ENCODE results near the gene HRC. TPM values are rescaled to one million over a fixed set of nuclear protein-coding genes. Genes with fewer than 3 reads are reported as not detected.
"Not testable (repeated sequence)": the region's sequence is repeated elsewhere in the genome, so short reads cannot be mapped to it uniquely, and the experiment has no call there.

HRC gene
- polyA plus RNA-seq, 1 donor, result 187 TPM

DNA sequence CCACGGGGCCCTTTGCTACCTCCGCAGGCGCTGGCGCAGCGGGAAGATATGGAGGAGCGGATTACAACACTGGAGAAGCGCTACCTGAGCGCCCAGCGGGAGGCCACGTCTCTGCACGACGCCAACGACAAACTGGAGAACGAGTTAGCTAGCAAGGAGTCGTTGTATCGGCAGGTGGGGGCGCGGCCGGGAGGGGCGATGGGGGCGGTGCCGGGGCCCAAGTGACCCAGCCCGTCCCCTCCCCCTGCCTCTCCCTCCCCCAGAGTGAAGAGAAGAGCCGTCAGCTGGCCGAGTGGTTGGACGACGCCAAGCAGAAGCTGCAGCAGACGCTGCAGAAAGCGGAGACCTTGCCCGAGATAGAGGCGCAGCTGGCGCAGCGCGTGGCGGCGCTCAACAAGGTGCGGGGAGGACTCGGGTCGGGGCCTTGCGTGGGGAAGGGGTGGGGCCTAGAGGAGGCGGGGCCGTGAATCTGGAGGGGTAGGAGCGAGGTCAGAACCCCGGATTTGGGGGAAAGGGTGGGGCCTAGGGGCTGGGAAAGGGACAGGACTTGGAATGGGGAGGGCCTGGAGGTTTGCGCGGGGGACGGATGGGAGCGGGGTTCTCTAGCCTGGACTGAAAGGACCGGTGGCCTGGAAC is 22.1 kb downstream of the HRC start:
- peak; percentile 58 for DNase-seq

DNA sequence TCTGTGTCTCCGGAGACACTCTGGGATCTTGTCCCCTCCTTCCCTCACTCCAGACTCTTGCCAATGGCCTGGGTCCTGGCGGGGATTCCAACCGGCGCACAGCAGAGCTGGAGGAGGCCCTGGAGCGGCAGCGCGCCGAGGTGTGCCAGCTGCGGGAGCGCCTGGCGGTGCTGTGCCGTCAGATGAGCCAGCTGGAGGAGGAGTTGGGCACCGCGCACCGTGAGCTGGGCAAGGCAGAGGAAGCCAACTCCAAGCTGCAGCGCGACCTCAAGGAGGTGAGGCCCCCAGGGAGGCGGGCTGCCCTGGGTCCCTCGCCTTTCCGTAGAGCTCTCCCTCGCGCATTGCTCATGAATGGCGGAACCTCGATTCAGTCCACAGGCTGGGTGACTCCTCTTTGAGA is 24.9 kb downstream of the HRC start:
- DNase-seq, result no peak

DNA sequence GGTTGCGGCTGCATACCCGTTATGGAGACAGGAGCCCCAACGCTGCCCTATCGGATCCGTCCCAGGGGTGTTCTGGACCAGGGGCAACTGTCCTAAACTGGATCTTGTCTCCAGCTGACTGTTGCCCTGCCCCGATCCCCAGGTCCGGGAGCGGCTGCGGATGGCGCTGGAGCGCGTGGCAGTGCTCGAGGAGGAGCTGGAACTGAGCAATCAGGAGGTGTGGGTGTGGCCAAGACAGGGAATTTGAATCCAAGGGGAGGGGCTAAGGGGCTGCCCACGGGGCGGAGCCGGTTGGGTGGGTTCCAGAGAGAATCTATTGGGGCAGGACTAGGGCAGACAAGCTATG is 26.0 kb downstream of the HRC start:
- no peak for DNase-seq

DNA sequence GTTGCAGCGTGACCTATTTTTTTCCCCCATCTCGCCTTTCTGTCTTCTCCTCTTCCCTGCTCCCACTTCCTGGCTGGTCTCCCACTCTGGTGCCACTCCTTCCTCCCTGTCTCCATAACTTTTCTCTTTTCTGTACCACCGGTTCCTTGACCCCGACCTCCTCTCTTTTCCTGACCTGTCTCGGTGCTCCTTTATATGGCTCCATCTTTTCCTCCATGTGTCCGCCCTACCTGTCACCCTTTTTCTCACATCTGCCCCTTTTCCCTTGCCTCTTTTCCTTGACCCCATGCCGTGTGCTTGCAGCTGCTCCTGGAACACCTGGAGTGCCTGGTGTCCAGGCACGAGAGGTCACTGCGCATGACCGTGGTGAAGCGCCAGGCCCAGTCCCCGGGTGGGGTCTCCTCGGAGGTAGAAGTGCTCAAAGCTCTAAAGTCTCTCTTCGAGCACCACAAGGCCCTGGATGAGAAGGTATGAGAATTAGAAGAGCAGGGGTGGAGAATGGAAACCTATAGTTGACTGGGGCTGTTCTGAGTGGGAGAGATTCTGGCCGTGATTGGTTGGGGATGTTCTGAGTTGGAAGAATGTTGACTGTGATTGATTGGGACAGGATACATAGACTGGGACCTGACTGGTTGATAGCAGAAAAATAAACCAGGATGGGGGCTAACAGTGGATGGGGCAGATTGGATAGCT is 26.5 kb downstream of the HRC start:
- no peak for DNase-seq

DNA sequence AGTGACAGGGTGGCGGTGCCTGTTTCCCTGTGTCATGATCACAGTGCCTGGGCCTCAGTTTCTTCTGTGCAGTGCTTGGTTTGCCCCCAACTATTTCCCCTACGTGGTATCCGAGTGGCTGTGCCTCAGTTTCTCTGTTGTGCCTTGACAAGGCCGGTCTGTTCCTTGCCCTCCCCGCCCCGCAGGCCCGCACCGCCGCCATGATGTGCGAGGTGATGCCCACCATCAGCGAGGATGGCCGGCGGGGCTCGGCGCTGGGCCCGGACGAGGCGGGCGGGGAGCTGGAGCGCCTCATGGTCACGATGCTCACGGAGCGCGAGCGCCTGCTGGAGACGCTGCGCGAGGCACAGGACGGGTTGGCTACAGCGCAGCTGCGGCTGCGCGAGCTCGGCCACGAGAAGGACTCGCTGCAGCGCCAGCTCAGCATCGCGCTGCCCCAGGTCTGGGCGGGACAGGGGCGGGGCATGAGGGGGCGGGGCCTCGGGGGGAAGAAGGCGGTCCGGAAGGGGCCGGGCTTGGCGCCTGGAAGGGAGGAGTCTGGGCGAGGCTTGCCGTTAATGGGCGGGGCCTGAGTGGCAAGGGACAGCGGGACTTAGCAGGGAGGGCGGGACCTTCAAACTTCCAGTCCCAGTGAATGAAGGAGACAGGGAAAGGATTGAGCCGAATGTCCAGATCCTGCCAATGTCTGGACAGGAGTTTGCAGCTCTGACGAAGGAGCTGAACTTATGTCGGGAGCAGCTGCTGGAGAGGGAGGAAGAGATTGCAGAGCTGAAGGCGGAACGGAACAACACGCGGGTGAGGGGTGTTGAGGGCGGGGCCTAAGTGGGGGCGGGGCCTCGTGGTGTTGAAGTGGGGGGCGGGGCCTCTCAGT is 27.3 kb downstream of the HRC start:
- DNase-seq, result peak; percentile 94

DNA sequence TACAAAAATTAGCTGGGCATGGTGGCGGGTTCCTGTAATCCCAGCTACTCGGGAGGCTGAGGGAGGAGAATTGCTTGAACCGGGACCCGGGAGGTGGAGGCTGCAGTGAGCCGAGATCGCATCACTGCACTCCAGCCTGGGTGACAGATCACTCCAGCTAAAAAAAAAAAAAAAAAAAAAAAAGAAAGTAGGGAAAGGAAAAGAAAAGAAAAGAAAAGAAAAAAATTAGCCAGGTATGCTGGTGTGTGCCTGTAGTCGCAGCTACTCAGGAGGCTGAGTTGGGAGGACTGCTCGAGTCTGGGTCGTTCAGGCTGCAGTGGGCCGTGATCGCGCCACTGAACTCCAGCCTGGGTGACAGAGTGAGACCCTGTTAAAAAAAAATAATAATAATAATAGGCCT is 28.0 kb downstream of the HRC start:
- not testable (repeated sequence) for DNase-seq

DNA sequence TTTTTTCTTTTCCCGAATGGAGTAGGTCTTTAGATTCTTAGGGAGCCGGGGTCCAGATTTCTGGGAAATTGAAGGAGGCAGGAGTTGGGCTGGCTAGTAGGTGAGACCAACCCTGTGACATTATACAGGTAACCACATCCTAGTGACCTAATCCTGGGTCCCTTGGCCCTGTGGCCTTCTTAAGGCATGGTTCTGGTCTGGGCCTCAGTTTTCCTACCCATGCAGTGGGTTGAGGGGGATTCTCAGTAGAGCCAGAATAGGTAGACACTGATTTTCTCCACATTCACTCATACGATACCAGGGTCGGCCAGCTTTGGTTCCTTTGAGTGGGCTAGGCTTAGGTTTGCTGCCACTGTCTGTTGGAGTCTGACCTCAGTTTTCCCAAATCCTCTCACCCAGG is 28.6 kb downstream of the HRC start:
- DNase-seq, result no peak

DNA sequence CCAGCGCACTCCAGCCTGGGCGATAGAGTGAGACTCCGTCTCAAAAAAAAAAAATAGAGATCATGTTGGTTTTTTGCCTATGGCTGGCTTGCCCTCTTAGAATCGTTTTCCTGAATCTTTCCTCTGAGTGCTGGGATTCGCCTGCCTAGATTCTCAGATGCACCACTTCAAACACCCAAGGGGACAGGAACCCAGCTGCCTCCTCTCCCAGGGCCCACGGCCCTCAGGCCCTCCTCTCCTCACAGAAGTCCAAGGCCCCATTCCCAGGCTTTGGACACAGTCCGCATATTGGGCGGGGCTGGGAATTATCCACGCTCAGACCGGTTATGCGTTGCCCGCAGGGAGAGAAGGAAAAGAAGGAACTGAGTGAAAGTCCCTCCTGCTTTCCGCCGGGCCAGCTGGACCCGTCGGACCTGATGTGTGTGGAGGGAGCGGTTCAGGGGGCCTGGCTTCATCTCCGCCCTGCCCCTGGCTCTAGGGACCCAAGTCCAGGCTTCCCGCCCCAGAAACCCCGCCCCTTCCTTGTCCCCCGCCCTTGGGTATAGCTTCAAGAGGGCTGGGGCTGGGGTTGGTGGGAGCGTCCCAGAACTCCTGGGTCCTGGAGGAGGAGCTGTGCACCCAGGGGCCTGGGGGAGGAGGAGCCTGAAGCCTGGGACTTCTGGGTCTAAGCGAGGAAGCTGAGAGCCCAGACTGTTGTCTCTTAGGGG is 30.0 kb downstream of the HRC start:
- no peak for DNase-seq

DNA sequence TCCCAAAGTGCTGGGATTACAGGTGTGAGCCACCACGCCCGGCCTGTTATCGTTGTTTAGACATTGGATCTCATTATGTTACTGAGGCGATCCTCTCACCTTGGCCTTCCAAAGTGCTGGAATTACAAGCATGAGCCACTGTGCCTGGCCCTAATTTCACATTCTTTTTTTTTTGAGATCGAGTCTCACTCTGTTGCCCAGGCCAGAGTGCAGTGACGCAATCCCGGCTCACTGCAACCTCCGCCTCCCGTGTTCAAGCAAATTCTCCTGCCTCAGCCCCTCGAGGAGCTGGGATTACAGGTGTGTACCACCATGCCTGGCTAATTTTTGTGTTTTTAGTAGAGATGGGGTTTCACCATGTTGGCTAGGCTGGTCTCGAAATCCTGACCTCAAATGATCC is 31.9 kb downstream of the HRC start:
- not testable (repeated sequence) for DNase-seq

DNA sequence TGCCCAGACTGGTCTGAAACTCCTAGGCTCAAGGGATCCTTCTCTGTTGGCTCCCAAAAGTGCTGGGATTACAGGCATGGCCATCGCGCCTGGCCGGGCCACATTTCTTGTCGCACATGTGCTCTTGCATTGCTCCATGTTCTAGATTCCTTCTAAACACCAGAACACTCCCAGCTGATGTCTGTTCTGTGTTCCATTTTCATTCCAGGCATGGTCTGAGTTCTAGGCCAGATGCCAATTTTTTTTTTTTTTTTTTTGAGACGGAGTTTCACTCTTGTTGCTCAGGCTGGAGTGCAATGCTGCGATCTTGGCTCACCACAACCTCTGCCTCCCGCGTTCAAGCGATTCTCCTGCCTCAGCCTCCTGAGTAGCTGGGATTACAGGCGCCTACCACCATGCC is 33.4 kb downstream of the HRC start:
- not testable (repeated sequence) for DNase-seq

DNA sequence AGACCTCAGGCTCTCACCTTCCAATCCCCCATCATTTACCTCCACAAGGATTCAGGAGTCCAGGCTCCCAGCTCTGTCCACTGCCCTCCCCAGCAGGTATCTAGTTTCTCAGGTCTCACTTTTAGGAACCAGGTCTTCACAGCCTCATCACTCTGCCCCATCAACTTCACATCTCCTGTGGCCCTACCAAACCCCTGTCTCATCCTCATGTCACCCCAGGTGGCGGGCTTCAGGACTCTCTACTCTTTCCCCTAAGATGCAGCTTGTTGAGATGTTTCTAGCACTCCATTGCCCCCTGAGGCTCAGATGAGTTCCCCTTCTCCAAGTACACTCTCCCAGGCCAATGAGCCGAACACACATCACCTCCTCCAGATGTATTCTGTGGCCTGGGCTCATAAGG is 34.3 kb downstream of the HRC start:
- no peak for DNase-seq

DNA sequence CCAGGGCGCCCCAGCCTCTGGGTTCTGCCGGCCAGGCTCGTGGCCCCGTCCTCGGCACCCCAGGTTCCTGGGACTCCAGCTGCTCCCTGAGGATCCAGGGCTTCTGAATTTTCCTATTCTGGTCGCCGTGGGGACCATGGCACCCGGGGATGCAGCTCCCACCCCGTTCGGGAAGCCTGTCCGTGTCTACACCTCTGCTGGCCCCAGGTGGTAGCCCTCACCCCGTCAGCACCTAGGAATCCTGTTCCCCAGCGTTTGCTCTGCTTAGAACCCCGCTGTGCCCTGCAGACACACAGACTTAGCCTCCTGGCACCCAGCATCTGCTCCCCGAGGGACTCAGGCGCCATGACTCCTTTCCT is 34.9 kb downstream of the HRC start:
- no peak for DNase-seq

DNA sequence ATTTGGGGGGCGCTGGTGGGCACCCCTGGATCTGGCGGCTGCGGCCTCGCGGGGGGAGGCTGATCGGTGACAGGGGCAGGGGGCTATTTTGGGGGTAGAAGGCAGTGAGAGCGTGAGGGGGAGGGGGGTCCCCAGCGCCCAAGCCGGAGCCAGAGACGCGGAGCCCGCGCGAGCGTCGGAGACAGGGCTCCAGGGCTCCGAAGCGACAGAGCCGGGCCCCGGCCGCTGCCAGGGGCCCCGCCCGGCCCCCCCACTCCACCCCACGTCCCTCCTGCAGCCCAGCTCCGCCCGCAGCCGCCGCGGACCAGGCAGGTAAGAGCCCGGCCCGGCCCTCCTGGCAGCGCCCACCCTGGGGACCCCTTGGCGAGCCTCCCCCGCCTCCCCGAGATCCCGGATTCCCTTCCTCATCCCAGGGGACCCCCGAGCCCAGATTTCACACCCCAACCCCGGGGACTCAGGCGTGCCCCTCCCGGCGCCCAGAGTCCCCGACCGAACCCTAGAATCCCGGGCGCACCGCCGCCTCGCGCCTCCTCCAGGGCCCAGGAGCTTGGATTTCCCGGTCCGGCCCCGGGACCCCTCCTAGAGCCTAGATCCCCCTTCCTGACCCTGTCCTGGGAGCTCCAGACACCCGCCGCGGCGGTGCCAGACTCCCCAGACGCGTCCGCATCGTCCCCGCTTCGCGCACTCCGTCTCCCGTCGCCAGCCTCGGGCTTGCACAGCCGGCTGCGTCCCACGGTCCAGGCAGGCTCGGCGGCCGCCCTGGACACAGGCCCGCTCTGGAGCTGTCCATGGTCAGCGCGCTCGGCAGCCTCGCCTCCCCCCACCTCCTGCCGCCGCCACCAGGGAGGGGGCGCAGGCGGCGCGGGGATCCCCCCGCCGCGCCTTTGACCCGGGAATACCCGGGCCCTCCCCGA is 35.5 kb downstream of the HRC start, which contains the start of gene PPFIA3:
Gene PPFIA3 (plus strand): TSS at position 134 of the 914 bp plus-strand sequence. CDS start 8,330 bp downstream, outside the sequence.
- DNase-seq, result peak; percentile 74

DNA sequence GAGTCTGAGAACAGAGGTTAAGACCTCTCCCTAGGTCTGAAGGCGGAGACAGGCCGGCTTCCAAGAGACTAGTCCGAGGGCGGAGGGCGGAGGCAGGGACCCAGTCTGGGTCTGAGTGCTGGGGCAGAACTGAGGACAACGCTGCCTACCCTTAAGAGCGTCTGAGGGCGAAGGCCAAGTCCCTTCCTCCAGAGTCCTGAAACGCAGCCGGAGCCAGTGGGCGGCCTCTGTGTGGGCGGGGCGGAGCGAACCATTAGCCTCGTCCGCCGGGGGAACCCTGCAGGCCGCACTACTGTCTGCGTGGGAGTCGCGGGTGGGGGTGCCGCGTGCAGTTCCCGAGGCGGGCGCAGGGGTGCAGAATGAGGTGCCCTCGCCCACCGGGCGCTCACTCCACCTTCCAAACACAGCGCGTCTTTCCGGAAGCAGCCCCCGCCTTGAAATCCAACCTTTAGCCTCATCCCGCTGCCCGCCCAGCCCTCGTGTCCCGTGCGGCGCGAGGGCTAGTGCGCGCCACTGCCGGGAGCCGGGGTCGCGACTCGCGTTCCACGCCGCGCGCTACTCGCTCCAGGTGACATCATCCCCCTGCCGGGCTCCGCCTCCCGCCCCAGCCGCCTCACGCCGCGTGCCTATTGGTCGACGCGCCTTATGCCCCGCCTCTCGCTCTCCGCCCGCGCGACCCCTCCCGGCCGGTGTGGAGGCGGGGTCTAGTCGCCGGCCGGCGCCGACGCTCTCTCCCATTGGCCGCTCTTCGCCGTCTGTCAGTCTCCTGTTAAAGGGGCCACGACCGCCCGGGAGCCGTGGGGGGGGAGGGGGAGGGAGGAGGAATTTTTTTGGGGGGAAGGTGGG is 36.4 kb downstream of the HRC start, which contains the start of gene C19orf73:
Gene C19orf73 (minus strand): TSS at position 579 of the 846 bp plus-strand sequence. CDS start 121 bp downstream, at position 458.
- peak; percentile 95 for DNase-seq

DNA sequence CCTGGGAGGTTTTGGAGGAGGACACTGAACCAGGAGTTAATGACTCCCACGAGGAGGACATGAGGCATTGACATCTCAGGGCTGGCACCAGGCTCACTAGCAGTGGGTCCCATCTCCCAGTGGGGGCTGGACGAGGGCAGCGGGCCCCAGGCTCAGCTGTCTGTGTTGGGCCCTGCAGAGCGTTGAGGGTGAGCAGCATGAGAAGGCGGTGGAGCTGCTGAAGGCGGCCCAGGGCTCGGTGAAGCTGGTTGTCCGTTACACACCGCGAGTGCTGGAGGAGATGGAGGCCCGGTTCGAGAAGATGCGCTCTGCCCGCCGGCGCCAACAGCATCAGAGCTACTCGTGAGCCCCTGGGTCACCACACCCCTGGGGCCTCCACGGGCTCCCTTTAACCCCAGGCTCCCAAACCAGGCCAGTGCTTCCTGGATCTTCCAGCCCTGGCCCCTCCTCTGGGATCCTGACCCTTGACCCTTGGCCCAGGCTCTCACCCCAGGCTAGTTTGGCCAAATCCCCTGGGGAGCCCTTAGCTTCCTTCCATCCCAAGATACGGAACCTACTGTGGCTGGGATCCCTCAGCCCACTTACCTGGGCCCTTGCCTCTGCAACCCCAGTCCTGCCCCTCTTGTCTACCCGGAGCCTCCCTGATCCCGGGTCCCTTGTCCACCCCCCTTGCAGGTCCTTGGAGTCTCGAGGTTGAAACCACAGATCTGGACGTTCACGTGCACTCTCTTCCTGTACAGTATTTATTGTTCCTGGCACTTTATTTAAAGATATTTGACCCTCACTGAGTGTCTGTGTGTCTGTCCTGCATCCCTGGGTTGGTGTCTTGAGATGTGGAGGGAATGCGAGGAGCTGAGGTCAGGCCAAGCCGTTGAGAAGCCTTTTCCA is 37.3 kb downstream of the HRC start:
- DNase-seq, result no peak

DNA sequence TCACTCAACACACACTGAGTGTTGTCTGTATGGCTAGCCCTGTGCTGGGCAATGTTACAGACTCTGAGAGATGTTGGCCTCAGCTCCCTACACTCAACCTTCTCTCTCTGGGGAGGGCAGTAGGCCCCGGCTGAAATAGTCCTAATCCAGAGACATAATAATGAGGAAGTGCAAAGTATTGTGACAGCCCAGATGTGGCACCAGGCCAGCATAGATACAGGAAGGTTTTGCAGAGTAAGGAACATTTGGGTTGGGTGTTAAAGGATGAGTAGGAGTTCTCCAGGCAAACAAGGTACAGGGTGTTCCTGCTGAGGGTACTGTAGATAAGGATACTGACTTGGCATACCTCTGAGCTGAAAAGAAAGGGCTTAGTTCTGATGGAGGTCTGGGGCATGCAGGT is 38.7 kb downstream of the HRC start:
- no peak for DNase-seq

DNA sequence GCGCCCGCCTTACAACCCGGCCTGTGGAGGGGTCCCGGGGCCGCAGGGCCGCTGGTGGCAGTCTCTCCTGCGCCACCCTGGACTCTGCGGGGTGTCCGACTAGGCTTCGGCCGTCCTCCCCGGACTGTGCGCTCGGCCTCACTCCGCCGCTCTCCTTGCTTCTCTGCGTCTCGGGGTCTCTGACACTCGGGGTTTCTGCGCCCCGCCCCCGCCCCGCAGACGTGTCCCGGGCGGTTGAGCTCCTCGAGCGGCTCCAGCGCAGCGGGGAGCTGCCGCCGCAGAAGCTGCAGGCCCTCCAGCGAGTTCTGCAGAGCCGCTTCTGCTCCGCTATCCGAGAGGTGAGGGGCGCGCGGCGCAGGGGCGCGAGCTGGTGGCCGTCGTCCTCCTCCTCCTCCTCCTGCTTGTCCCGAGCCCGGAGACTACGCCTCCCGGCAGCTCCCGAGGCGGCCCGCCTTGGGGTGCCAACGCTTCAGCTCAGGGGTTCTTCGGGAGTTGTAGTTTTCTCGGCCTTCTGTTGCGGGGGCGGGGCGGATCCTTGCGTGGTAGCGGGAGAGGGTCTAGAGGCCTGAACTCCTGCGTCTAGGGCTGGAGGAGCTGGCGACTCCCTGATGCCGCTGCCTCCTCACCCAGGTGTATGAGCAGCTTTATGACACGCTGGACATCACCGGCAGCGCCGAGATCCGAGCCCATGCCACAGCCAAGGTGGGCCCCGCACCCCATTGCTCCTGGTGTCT is 40.4 kb downstream of the HRC start:
- DNase-seq, result peak; percentile 53

DNA sequence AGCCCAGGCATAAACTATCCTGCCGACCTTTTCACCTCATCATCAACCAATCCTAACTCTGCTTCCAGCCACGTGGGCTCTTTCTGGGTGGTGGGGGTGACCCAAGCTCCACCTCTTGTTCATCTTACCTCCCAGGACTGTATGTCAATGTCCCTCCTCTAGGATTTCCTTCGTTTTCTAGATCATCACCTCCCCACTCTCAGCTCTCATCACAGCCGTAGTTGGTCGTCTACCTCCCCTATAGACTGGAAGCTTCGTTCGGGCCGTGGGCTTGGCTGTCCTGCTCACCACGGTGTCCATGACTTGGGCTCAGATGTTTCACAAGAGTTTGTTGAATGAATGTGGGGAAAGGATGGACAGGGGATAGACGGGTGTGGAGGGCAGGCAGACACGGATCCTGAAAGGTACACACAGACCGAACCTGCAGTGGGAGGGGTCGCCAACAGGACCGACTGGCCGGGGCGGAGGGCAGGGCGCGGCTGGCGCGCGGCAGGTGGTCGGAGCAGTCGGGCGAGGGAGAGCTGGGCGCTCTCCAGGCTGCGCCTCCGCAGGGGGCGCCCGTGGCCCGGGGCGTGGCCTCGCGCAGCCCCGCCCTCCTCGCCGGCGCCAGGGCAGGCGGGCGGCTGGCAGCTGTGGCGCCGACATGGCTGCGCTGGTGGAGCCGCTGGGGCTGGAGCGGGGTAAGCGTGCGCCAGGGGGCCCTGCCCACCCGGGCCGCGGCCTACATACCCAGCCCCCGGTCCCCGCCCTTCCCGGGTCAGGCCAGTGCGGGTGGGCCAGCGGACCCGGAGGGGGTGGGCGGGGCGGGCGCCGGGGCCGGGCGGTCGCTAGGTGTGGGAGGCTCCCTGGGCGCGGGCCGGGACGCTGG is 41.2 kb downstream of the HRC start, which contains the start of gene LIN7B:
Gene LIN7B (plus strand): TSS at position 609 of the 868 bp plus-strand sequence. CDS start 35 bp downstream, at position 644.
- peak; percentile 78 for DNase-seq
